CD4-positive, alpha-beta T cell treated with Interleukin-15 for 1 hour (primary cell): Measurements from ENCODE around the gene TET2.

Experiments
- DNase-seq: peaks from one replicate; pipeline ENCODE4 v3.0.0-alpha.2; 2020

Gene TET2

DNA sequence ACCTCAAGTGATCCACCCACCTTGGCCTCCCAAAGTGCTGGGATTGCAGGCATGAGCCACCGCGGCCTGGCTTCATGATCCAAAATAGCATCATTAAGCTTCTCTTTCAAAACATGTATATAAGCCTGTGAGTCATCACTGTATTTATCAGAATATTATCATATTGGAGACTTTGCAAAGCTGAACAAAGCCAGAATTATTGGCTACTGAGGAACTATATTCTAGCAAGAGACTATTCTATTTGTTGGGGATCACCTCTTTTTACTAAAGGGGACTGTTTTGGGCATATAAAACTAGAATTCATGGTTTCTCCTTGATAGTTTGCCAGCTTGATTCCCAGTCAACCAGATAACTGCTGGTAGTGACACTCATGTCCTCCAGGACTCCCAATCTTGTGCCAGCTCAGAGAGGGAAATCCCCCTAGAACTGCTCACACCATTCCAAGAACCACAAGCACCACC is 40.1 kb downstream of the TET2 start:
- no peak for DNase-seq

- DNase-seq = no peak
Measured at GRCh38 chr4:105189855-105190650, 43.4 kb downstream of the TET2 start.

DNA sequence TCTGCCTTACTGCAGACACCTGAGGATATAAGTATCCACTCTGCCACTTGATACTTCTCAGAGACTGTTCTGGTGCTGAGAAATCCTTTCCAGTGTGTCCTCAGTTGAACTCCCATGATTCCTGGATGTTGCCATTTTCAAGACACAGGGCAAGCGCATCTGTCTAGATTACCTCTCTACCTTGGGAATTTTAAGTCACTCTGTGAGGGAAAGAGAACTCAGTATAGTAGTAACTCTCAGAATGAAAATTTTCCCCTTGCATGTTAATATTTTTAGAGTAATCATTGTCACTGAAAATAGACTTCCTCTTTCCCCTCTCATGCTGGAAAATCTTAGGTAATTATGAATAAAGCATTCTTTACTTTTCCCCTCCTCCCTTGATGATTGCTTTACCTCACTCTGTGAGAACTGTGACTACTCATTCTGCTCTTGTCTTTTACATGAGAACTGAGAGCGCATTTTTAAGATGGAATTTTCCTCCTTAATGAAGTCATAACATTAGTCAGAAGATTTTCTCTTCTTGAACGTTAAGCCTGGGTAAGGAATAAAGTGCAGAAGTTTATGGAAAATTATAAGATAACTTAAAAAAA is 45.0 kb downstream of the TET2 start:
- DNase-seq = no peak

- DNase-seq = no peak
Measured at GRCh38 chr4:105192474-105192873, 45.8 kb downstream of the TET2 start.

GRCh38 chr4:105192910-105193309 is 46.2 kb downstream of the TET2 start:
- no peak for DNase-seq

GRCh38 chr4:105193536-105193935 is 46.9 kb downstream of the TET2 start:
- no peak for DNase-seq

GRCh38 chr4:105194328-105195231 is 47.9 kb downstream of the TET2 start:
- no peak for DNase-seq

DNA sequence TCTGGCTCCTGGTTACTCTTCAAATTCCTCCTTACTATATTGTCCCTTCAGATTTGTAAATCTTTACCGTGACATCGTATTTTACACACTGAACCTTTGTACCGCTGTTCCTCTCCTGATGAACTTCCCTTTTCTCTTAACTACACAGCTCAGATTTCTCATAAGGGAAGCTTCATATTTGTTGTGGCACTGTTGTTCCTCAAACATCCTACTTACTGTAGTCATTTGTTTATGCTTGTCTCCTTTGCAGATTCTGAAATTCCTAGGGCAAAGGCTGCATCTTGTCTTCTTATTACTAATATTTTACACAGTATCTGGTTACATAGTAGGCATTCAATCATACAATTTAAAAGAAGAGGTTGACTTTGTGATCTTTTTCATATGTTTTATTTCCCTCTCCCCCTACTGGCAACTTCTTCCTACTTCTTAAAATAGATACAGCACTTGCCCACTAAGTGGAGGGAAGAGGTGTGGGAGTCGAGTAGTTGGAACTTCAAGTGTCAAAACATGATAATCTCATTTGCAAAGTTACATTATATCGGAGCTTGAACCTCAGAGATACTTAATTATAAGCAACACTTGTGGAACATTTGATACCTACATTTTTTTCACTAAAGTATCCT is 50.0 kb downstream of the TET2 start:
- DNase-seq = no peak

- DNase-seq = no peak
Measured at GRCh38 chr4:105197777-105198176, 51.1 kb downstream of the TET2 start.

DNA sequence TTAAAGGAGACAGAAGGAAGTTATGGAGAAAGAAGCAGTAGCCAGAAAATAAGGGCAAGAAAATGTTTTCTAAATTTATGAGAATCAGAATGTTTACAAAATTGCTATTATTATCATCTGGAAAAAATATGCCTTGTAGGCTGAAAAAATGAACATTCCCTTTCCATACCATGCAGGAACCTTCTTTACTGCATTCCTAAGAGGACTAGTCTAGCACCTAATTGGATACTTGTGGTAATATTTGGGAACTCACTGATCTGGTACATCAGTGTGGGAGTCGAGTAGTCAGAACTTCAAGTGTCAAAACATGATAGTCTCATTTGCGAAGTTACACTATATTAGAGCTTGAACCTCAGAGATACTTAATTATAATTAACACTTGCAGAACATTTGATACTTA is 51.9 kb downstream of the TET2 start:
- DNase-seq = no peak

DNA sequence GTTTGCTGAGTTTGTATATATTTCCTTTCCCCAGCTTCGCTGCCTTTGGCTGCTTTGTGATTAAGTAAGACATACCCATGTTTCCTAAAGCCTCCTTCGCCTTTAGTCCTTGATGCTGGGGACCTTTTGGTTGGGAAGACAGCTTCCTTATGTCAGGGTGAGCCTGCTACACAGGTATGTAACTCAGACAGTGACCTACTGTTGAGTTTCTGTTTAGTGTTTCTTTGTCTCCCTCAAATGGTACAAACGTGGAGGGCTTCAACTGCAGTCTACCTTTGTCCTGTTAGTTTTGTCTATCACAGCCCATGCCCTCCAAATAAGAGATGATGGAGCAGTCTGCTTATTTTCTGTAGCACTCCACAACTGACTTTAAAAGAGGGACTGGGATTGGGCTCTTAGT is 59.5 kb downstream of the TET2 start:
- DNase-seq = no peak

DNA sequence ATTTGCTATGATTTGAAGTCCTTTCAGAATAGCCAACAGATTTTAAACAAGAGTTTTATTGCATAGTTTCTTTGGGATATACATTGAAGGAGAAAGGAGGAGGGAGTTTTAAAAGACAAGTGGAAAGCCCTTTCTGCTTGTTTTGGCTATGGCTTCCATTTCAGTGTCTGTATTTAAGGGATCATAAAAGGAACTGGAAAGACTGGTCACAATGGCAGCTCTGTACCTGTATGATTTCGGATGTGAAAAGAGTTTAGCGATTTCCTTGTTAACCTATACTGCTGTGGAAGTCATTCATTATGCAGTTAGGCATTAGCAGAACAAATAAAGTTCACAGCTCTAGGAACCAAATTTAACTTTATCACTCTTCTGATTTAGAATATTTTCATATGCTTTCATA is 60.7 kb downstream of the TET2 start:
- no peak for DNase-seq

DNA sequence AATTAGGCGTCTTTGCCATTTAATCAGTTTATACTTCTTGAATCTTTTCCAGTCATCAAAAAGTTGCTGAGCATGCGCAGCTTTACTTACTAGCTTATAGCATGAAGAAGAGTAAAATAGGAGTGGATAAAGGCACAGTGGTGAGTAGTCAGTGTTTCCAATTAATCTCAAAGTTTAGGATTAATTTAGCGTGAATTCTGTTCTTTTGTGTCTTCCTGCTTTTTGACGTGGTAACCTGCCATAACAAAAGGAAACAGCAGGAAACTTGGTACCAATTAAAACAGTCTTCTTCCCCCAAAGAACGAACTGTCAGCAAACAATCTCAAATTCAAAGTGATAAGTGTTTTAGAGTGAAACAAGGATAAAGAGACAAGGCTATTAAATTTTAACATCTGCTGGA is 61.9 kb downstream of the TET2 start:
- DNase-seq = no peak

- no peak for DNase-seq
Measured at GRCh38 chr4:105210916-105211315, 64.2 kb downstream of the TET2 start.

- DNase-seq = no peak
Measured at GRCh38 chr4:105215609-105216313, 69.1 kb downstream of the TET2 start.

DNA sequence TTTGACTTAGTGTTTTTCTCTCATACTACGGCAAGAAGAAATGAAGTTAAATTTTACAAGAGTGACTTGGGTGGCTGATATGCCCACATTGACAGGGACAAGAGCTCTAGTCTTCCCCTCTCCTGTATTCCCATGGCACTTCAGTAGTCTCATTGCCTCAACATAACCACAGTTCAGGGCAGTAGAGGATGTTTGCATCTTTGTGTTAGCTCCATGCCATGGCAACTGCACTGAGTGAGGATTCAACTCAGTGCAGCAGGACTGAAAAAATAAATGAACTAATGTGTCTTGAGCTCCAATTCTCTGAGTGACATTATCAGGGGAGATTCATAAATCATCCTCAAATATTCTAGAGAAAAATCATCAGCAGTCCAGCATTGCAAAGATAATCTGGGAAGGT is 78.8 kb downstream of the TET2 start:
- DNase-seq = no peak

DNA sequence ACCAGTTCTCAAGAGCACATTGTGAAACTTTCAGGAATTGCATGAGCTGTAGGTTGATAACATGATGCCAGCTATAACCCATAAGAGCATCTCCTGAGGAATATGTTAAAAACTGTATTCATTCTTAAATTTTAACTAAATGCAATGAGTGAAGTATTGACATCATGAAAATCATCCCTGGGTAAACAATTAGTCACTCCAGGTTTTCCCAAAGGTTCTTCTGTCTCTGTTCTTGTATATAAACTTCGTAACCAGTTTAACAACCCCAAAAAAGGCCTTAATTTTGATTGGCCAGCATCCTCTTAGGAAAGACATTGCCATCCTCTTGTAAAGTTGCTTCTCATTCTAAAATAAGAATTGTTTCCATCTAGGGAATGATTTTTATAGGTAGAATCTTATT is 80.4 kb downstream of the TET2 start:
- DNase-seq = no peak

GRCh38 chr4:105230287-105230686 is 83.6 kb downstream of the TET2 start:
- DNase-seq = no peak

- DNase-seq = no peak
Measured at GRCh38 chr4:105232374-105232773, 85.7 kb downstream of the TET2 start.

DNA sequence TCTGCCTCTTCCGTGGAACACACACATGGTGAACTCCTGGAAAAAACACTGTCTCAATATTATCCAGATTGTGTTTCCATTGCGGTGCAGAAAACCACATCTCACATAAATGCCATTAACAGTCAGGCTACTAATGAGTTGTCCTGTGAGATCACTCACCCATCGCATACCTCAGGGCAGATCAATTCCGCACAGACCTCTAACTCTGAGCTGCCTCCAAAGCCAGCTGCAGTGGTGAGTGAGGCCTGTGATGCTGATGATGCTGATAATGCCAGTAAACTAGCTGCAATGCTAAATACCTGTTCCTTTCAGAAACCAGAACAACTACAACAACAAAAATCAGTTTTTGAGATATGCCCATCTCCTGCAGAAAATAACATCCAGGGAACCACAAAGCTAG is 87.9 kb downstream of the TET2 start:
- no peak for DNase-seq

GRCh38 chr4:105236202-105236915 is 89.7 kb downstream of the TET2 start:
- no peak for DNase-seq

- no peak for DNase-seq
Measured at GRCh38 chr4:105236916-105237311, 90.2 kb downstream of the TET2 start.
